Fibroblast of skin of left quadriceps (primary cell): Measurements from ENCODE around the gene TRMT61A.

ENCODE experiments used
- DNase-seq, 2 experiments: peaks; one replicate each; pipeline ENCODE4 v3.0.0-alpha.2; 2013; ENCODE audit warnings: low read depth in 2 of 2

The TRMT61A gene

DNA sequence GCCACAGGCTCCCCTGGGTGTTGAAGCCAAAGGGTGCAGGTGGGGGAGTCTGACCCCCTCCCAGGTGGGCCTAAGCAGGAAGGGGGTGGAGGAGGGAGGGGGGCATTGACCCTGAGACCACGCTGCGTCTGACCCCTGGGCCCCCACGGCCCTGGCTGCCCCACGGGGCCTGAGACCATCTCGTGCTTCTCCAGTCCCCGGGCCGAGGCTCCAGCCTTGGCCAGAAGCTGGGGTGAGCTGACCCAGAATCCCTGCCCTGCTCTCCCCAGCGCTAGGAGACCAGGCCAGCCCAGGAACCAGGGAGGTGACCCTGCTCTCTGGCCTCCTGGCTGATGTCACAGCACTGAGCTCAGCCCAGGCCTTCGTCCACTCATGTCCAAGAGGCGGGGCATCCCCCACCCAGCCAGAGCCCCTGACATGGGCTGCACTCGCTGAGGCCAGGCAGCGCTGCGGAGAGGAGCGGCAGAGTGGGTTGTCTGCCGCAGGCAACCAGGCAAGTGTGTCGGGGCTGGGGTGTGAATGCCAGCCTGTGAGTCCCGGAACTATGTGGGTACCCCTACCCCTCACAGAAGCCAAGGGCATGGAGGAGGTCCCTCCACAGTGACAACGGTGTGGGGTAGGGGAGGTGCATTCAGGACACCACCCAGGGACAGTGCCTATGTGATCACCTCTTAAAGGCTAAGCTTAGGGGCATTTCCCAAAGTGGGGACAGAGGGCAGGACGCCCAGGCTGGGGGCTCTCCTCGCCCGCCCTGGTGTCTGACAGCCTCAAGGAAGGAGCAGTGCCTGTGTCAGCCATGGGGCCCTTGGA is 6.3 kb downstream of the TRMT61A start:
- DNase-seq, result no peak

DNA sequence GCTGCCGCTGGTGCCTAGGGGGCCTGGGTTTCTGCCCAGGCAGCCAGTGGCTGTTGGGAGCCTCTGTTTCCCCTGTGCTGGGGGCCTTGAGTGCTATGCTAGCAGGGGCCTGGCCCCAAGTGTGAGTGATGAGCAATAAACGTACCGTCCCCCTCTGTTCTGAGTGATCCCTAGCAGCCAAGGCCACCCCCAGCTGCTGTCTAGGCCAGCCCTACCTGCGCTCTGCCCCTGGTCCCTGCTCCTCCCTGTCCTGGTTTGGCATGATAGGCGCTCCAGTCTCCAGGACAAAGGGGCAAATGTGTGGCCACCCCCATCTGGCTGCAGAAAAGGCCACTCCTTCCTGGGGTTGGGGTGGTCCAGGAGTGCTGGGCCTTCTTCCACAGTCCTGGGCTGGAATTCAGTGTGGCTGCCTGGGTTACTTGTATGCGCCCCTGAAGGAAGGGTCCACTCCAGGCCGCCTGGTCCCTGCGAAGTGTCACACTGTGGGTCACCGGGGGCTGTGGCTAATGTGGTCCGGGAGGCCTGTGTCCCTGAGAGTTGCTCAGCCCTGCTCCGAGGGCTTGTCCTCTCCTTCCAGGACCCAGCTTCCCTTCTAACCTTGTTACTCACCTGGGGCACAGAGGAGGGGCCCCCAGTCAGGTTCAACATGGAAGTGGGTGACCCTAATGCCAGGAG is 7.0 kb downstream of the TRMT61A start:
- no peak for DNase-seq

DNA sequence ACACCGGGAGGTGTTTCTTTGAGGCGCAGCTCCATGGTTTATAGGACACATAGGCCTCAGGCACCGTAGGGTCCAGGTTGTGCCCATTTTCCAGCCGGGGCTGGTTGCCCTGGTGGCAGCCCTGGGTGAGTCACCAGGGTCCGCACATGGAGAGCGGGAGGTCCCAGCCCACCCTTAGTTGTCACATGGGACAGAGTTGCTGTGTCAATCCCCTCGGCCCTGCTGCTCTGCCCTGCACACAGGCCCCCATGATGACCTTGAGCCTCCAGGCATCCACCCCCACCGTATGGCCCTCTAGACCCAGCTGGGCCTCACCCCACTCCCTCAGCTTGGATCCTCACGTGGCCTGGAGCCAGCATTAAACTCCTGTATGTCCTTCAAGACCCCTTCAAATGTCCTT is 7.7 kb downstream of the TRMT61A start:
- no peak for DNase-seq

DNA sequence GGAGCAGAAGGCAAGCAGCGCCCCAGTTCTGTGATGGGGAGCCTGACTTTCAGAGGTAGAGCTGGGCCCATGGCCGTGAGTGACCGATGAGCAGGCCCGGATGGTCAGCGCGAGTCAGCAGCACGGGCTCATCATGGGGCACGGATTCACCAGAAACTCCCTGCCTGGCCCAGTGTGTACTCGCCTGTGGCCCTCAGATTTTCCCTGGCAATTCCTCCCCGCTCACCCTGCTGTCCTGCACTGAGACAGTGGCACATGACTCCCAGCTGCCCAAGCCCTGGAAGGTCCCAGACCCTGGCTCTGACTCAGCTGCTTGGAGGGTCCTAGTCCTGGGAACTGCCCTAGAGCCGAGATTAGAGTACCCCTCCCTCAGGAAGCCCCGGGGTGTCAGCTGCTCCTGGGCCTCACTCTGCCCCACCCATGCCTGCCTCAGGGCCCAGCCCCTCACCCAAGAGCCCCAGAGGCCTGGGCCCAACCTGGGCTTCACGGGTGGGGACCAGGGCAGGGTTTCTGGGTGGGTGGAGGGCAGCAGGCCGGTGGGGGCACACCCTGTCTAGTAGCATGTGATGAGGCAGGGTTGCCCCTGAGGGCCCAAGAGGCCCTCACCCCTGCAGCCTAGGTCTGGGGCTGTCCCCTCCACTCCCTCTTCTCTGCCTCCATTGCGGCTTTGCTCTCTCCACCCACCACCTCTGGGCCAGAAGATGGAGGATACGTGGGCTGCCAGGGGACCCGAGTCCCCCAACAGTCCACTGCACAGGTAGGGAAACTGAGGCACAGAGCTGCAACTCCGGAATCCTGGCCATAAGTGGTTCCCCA is 8.4 kb downstream of the TRMT61A start:
- no peak for DNase-seq

DNA sequence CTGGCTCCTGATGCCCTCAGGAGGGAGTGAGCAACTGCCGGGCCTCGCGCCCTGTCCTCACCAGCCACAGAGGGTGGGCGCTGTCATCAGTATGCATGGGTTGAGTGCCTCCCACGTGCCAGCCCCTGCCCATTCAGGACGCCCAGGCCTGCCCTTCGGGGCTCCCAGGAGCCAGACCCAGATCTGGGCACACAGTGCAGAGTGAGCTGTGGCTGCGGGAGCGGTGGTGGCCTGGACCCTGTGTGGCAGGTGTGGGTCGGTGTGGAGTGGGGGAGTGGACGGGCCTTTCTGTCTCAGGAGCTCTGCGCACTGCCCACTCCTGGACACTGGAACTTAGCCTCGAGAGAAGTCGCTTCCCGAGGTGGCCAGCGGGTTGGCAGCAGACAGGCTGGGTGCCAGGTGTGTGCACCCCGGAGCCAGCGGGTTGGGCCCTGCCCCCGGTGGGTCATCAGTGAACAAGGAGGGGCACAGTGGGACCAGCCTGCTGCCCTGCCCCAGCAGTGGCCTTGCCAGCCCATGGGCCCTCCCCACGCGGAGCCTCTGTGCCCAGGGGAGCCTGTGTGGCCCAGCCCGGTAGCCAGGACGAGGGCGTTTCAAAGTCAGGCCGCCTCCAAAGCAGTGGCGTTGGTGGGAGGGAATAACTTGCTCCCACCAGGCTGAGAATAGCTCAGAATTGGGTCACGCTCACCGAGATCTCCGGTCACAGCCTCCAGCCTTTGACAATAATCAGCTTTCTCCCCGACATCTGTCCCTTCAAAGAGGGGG is 9.5 kb downstream of the TRMT61A start:
- no peak for DNase-seq

DNA sequence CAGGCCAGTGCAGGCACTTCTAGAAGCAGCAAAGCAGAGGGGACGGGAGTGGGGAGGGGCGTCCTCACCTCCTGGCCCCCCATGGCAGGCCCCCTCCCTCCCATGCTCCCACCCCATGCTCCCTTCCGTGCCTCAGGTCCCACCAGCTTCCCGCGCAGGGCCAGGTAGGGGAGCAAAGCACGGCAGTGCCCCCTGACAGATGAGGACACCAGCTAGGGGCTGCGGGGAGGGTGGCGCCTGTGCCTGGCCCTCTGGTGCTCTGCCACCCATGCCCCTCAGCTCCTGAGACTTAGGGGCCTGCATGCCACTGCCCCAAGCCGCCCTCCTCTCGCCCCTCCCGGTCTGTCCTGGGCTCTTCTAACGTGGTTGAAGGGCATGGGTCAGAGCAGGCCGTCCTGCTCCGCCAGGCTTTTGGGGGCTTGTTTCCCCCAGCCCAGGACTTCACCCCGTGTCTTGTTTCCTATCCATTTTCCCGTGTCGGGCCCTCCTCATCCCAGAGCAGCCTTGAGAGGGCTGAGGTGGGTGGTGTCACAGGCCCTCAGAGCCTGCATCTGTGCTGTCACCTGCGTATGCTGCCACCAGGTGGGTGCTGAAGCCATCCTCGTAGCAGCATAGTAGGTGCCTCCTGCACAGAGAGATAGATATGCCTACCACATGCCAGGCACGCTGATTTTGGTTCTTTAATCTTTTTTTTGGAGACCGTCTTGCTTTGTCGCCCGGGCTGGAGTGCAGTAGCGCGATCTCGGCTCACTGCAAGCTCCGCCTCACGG is 10.2 kb downstream of the TRMT61A start:
- DNase-seq, result no peak

DNA sequence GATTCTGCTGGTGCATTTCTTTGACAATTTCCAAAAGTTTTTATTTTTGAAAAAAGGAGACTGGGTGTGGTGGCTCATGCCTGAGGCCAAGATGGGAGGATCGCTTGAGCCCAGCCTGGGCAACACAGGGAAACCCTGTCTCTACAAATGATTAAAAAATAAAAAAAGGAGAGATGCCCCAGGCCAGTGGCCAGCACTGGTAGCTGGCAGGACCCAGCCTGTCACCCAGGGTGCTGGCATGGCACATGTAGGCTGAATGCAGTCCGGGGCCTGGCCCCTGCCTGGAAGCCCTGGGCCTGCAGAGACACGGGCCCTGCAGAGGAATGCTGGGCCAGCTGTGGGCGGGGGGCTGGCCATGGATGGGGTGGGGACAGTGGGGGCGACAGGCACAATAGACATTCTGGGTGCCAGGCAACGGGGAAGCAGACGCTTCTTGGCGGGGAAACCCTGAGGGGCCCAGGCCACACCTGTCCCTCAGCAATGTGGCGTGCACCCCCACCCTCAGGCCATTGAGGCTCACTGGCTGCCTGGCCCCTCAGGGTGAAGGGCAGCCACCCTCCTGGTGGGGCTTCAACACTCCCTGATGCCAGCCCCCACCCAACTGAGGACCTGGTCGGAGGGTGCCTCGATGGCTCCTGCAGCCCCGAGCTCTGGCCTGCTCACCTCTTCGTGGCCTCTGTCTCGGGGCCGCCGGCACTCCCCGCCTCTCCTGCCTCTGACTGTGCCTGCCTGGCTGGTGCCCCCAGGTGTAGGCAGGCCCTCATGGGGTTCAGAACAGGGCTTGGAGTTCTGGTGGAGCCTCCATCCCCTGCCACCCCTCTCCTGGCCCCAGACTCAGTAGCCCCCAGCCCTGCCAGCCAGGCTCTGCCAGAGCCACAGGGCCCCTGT is 12.1 kb downstream of the TRMT61A start:
- no peak for DNase-seq

DNA sequence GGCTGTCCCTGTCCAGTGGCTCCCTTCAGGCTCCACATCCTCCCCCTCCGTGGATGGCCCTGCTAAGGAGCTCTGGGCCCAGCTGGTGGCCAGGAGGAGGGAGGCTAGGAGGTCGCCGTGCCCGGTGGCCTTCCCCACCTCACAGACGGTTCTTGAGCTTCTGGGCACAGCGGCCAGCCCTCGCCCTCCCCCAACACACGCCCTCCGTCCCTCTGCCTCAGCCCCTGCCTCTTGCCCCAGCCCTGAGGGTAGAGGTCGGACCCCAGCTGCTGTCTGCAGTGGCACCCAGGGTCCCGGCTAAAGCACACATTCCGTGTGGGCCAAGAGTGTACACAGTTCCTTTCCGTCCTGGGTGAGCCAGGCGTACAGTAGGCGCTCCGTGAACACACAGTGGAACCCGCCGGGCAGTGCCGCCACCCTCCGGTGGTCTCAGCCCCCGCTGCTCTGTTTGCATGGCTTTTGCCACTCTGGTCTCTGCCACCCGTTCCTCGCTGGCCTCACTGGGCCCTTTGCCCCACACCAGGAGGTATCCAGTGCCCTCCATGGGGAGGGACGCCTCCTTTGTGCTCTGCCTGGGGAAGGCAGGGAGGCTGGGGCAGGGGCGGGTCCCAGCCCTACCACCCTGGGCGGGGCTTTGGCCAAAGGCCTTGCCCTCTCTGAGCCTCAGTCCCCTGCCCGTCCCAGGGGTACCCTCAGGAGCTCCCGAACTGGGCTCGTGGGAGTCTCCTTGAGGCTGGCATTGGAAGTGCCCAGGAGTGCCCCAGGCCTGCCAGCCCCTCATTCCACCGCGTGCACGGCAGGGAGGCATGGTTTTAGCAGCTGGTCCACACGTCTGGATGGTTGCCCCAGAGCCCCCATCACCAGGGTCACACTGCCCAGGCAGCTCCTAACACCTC is 13.0 kb downstream of the TRMT61A start:
- DNase-seq, result no peak

DNA sequence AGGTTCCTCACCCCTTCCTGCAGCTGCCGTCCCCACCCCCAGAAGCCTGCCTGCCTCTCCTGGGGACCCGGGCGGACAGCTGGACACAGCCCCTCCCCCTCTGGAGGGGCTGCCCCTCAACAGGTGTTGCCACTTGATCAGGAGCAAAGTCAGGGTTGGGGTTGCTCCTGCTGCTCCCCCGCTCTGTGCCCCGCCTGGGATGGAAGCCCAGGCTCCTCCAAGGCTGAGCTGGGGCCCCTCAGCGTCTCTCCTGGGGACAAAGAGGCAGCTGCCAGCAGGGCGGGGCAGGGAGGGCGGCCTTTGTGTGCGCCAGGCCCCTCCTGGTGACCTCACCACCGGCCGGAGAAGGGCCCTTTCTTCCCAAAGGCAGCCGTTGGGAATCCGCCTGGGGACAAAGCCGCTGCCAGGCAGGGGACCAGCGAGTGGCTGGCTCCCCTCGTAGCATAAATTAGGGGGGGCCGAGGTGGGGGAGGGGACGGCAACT is 13.7 kb downstream of the TRMT61A start:
- DNase-seq, result no peak

DNA sequence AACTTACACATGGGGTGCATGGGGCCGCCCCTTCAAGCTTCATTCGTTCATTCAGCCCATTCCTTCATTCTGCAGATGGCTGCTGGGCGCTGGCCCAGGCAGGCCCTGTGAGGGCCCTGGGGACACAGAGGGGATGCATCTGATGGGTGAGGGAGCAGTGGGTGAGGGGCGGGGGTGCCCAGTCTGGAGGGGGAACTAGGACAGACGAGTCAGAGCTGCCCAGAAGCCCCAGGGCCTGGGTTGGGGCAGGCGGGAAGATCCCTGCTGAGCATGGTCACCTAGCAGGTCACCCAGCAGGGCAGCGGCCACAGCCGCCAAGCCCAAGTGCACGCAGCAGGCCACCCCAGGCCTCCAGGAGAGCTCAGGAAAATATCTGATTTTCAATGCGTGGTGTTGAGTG is 14.1 kb downstream of the TRMT61A start:
- no peak for DNase-seq

DNA sequence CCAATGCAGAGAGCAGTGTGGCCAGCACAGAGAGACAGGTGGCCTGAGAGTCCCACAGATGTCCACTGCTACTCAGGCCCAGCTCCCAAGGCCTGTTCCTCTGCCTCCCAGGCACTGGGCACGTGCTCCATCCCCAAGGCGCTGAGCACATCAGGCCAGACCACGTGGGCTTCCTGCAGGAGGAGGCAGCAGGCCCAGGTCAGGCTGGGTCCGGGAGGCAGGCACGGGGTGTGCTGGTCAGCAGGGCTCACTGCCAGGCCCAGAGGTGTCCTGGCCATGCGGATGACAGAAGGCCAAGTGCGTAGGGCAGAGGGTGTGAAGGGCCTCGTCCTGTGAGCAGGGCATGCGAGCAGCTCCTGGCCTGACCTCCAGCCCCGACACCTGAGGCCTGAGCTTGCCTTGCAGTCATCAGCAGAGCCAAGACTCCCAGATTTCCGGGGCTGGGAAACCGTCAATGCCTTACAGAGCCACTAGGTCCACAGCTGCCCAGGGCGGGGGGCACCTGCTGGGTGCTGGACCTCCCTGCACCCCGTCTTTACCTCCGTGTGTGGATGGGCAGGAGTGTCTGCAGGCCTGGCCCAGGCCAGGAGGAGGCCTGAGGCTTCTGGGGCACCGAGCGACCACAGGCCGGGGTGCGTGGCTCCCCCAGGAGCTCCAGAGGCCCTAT is 14.9 kb downstream of the TRMT61A start:
- no peak for DNase-seq

DNA sequence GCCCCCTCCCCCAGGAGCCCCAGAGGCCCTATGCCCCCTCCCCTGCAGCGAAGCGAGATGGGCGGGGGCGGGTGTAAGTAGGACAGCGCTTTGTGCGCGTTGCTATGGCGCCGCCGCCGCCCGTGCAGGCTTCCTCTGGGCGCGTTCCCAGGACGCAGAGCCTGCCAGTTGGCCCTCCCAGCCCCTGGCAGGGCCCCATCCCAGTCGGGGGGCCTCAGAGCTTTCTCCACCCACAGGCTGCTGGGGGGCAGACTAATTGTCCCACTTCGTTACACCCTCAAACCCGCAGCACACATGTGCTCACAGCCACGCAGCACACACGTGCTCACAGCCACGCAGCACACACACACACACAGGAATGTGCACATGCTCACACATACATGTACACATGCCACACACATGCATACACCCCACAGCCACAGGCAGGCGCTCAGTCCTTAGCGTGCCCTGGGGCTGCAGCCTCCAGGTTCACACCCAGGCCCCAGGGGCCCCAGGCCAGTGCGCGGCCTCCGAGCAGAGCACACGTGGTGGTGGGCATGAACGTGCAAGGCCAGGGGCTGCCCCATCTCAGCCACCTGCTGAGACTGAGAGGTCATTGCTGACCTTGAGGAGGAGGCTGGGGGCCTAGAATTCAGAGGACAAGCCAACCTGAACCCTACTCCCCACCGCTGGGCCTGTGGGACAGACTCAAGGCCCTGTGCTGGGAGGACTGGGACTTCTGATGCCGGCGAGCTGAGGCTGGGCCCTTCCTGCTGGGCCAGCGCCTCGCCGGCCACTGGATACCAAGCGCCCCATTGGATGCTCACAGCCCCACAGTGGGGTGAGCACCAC is 15.6 kb downstream of the TRMT61A start:
- no peak for DNase-seq

DNA sequence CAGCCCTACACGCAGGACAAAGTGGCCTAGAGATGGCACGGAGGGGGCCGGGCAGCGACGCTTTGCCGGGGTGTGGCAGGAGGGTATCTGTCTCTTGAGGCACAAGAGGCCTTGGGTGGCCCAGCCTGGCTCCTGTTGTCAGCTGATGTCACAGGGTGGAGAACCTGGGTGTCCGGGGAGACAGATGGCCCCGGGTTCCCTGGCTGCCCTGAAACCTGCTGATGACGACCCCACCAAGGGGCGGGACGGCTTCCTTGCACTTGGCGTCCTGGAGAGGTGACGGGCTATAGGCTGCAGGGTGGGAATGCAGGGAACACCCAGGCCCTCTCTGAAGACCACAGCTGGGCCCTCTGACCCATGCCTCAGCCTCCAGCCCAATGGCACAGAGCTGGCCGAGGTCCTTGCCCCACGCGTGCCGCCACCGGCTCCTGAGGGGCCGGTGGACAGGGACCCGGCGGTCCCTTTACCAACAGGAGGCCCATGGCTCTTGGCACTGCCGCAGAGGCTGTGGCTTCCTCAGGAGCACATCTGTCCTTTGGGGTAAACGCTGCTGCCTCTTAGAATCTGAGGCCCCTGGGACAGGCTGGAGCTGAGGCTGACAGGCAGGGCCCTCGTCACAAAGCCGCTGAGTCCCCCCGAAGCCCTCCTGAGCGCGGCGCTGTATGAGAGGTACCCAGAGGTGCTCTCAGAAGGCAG is 16.4 kb downstream of the TRMT61A start:
- no peak for DNase-seq

DNA sequence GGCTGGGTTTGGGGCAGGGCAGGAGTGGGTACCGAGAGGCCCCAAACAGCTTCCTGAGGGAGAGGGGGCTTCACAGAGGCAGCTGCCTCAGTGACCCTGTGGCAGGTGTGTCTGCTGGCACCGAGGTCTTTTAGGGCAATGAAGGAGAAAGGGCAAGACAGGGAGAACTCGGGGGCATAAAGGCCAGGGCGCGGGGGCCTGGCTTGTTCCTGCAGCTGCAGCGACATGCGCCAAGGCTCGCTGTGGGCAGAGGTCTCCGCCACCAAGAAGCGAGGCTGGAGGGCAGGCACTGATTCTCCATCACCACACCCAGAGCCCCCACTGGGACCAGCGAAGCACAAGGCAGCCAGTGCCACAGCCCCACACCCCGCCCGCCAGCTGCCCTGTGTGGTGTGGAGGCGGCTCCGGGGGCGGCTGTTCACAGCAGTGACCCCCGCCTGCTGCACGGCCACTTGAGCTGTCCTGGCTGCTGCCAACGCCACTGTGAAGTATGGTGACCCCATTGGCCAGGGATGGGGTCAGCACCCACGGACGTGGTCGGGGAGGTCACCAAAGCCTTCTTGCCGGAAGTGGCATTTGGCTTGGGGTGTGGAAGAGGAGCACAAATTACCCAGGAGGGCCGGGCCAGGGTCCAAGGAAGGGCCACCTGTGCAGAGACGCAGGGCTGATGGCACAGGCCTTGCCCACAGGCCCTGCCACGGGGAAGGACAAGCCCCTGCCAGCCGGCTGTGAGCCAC is 17.1 kb downstream of the TRMT61A start:
- DNase-seq, result no peak

DNA sequence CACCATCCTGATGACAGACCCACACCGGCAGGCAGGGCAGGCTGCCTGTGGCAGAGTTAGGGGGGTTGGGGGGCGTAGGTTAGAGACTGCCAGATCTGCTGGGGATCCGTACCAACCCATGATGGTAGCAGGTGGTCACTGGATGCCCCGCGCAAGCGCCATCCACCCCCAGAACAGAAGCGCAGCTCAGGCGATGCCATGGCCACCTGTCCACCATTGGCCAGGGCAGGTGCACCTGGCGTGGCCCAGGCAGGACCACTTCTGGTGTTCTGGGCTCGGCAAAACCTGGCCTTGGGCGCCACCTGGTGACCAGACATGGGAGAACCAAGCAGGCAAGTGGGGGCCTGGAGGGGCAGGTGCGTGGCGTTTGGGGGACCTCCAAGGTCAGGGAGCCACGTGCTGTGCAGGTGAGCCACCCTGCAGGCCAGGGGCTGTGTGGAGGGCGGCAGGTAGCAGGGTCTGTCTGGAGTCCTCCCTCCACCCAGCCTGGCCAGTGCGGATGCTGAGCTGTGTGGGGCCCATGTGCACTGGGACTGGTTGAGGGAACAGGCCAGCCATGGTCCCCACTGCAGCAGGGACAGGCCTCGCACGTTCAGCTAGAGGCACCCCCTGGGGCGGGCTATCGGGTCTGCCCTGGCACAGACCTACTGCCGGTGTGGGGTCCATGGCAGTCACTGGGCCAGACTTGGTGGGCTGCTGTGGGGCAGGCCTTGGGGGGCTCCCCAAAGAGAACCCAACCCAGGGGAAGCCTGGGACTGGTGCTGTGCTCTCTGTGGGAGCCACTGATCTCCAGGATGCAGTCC is 17.9 kb downstream of the TRMT61A start:
- no peak for DNase-seq
